Hepatocyte (in vitro differentiated cells): Measurements from ENCODE around the gene RAB41.
"Not testable (repeated sequence)": the region's sequence is repeated elsewhere in the genome, so short reads cannot be mapped to it uniquely, and the experiment has no call there.

Experiments
- CTCF ChIP-seq: fragments of 200-600 bp; sonication (generic); IDR thresholded peaks from 2 replicates; pipeline ENCODE4 v1.5.1; 2016; ENCODE audit warnings: antibody characterized with exemption, mild to moderate bottlenecking; ENCODE audit not compliant: poor library complexity
- EZH2 ChIP-seq: fragments of 200-600 bp; sonication (generic); IDR thresholded peaks from 2 replicates; pipeline ENCODE4 v1.6.1; 2016; ENCODE audit warnings: antibody characterized with exemption, mild to moderate bottlenecking, borderline replicate concordance

DNA sequence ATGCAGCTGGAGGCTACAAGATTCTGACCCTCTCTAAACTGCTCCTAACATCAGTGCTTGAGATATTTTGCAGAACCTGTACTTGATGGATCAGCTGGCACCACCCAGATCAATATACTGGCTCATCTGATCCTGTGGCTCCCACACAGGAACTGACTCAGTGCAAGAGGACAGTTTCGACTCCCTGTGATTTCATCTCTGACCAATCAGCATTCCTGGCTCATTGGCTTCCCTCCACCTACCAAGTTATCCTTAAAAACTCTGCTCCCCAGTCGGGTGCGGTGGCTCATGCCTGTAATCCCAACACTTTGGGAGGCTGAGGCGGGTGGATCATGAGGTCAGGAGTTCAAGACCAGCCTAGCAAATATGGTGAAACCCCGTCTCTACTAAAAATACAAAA lies 38.4 kb upstream of the RAB41 start:
- not testable (repeated sequence) for TF ChIP-seq EZH2, CTCF
